SKM-1 (cell line): Measurements from ENCODE around the gene PRELID3B.
"Not testable (repeated sequence)": the region's sequence is repeated elsewhere in the genome, so short reads cannot be mapped to it uniquely, and the experiment has no call there.

Experiments
- DNase-seq: peaks from one replicate; lab custom pipeline; 2025; ENCODE audit not compliant: unreplicated experiment; lab: John Stamatoyannopoulos, UW

Gene PRELID3B

GRCh38 chr20:59050437-59050836 is 7.9 kb upstream of the PRELID3B start:
- no peak for DNase-seq

GRCh38 chr20:59048681-59049030 is 6.1 kb upstream of the PRELID3B start:
- DNase-seq, result no peak

- no peak for DNase-seq
These were observed 5.5 kb upstream of the PRELID3B start for GRCh38 chr20:59047938-59048680.

GRCh38 chr20:59046862-59047261 is 4.3 kb upstream of the PRELID3B start:
- no peak for DNase-seq

- DNase-seq, result no peak
These were observed 2.2 kb upstream of the PRELID3B start for GRCh38 chr20:59044796-59045195.

- DNase-seq, result no peak
These were observed 1.7 kb upstream of the PRELID3B start for GRCh38 chr20:59044295-59044694.

- no peak for DNase-seq
These were observed 1.1 kb upstream of the PRELID3B start for GRCh38 chr20:59043698-59044097.

- DNase-seq, result peak; percentile 81
These were observed 428 bp upstream of the PRELID3B start for GRCh38 chr20:59042796-59043631.

GRCh38 chr20:59041487-59041886 is 1.1 kb downstream of the PRELID3B start:
- DNase-seq, result not testable (repeated sequence)

GRCh38 chr20:59040667-59041066 is 1.9 kb downstream of the PRELID3B start:
- no peak for DNase-seq

GRCh38 chr20:59039233-59039632 is 3.4 kb downstream of the PRELID3B start:
- DNase-seq, result no peak

GRCh38 chr20:59037386-59037785 is 5.2 kb downstream of the PRELID3B start:
- no peak for DNase-seq

GRCh38 chr20:59035381-59035780 is 7.2 kb downstream of the PRELID3B start:
- DNase-seq, result no peak

GRCh38 chr20:59033616-59034165 is 8.9 kb downstream of the PRELID3B start:
- DNase-seq, result no peak

GRCh38 chr20:59033093-59033492 is 9.5 kb downstream of the PRELID3B start:
- DNase-seq, result no peak

- DNase-seq, result no peak
These were observed 9.9 kb downstream of the PRELID3B start for GRCh38 chr20:59032713-59033059.

- DNase-seq, result peak; percentile 92
These were observed 10.4 kb downstream of the PRELID3B start, which contains the start of gene ATP5F1E for GRCh38 chr20:59032023-59032712. Gene ATP5F1E, minus strand, starts transcription at chr20:59032335. Its CDS starts 84 bp downstream, at chr20:59032251.

- no peak for DNase-seq
These were observed 11.0 kb downstream of the PRELID3B start for GRCh38 chr20:59031564-59032022.

GRCh38 chr20:59030911-59031563 is 11.5 kb downstream of the PRELID3B start:
- no peak for DNase-seq

- DNase-seq, result no peak
These were observed 13.8 kb downstream of the PRELID3B start for GRCh38 chr20:59028812-59029211.
